DLD1 (cell line): Measurements from ENCODE around the gene PLAAT3.
"Not testable (repeated sequence)": the region's sequence is repeated elsewhere in the genome, so short reads cannot be mapped to it uniquely, and the experiment has no call there.

ENCODE experiments used
- in situ Hi-C: cut with HindIII; loops from 2 replicates; pipeline ENCODE4 v1.10.0; 2017; ENCODE audit warnings: low sequenced_read_pairs

The PLAAT3 gene

DNA sequence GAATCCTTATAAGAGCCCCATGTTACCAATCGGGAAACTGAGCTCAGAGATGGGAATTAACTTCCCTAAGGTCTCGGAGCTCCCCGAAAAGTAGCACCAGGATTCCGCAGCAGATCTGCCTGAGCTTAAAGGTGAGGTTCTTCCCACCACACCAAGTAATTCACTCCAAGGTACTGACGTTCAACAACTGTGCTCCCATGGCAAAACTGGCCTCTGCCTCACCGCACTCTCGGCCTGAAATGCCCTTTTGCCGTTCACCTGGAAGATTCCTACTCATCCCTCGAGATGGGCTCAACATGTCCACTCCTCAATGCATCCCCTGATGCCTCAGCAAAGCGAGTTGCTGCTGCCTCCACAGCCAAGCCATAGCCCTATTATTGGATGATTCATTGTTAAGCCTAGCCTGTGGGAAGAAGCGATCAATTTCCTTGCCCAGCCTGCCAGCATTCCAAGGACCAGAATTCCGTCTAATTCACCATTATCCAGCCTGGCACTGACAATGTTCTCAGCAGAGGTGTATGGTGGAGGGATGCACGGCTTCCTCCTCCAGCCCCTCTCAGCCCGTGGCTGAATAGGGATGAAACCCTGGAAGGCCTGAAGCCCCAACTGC lies 4.2 kb downstream of the PLAAT3 start:
- in situ Hi-C loops, result no loop called here

DNA sequence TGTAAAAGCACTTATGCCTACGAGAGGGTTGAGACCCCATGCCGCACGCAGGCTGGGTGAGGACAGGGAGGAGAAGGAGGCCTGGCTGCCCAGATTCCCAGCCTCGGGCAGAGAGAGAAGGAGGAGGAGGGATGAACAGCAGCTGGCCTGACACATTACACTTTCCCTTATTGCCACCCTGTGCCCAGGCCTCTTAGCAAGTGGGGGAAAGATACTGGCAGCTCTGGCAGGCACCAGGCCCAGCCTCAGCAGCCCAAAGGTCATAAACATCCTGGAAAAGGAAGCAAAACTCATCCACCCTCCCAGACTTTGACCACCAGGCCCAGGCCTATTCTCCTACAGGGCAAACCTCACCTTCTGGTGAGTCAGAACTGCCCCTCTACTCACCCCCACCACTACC lies 4.7 kb downstream of the PLAAT3 start:
- in situ Hi-C loops, result no loop called here

- in situ Hi-C loops, result no loop called here
Observed at GRCh38 chr11:63608353-63609345, 5.6 kb downstream of the PLAAT3 start.

GRCh38 chr11:63603180-63603518 lies 11.1 kb downstream of the PLAAT3 start:
- in situ Hi-C loops, result no loop called here

DNA sequence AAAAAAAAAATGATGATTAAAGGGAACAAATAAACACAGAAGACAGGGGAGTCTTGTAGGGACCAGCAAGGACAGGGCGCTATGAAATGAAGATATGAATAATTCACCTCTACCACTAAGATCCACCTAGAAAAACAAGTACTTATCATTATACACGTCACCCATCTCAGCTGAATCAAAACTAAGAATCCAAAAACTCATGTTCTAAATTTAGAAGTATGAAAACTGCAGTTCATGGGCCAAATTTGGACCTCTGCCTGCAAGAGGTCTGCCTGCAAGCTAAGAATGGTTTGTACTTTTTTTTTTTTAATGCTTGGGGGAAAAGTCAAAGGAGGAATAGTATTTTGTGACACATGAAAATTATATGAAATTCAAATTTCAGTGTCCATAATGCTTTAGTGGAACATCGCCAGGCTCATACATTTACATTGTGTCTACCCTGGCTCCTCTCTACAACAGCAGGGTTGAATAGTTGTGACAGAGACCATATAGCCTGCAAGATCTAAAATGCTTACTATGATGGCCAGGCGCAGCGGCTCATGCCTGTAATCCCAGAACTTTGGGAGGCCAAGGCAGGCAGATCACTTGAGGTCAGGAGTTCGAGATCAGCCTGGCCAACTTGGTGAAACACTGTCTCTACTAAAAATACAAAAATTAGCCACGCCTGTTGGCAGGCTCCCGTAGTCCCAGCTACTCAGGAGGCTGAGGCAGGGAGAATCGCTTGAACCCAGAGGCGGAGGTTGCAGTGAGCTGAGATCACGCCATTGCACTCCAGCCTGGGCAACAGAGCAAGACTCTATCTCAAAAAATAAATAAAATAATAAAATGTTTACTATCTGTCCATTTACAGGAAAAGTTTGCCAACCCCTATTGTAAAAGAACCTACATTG lies 11.7 kb downstream of the PLAAT3 start:
- in situ Hi-C loops, result not testable (repeated sequence)

- in situ Hi-C loops, result no loop called here
Observed at GRCh38 chr11:63599211-63600122, 14.8 kb downstream of the PLAAT3 start.

DNA sequence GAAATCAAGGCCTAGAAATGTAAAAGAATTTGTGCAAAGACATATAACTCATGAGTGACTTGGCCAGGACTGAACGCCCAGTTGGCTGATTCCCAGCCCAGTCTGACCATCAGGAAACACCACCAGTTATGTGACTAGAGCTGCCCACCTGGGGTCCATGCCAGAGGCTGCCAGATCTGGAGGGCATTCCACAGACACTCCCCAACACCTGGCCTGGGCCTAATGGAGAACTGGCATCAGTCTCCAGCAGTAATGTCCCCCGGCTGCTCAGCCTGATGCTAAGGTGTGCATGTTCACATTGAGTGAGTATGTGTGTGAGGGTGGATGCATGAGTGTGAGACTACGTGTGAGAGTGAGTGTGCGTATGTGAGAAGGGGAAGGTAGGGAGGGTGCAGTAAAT lies 15.7 kb downstream of the PLAAT3 start:
- in situ Hi-C loops, result no loop called here

GRCh38 chr11:63595296-63595695 lies 18.9 kb downstream of the PLAAT3 start:
- in situ Hi-C loops, result no loop called here

DNA sequence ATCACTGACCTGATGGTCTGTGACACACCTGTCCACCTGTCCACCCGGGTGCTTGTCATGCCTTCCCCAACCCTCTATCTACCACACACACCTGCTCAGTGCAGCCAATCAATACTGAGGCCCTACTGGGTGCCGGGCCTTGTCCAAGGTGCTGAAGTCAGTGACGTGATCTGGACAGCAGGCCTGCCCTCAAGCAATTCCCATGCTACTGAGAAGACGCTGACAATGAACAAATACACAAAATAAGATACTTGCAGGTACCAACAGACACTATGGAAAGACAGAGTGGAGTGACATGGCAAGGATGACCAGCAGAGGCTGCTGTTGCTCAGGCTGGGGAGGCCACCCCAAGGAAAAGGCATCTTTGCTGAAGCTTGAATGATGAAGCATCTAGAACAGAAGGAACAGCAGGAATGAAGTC lies 21.2 kb downstream of the PLAAT3 start:
- in situ Hi-C loops, result no loop called here

DNA sequence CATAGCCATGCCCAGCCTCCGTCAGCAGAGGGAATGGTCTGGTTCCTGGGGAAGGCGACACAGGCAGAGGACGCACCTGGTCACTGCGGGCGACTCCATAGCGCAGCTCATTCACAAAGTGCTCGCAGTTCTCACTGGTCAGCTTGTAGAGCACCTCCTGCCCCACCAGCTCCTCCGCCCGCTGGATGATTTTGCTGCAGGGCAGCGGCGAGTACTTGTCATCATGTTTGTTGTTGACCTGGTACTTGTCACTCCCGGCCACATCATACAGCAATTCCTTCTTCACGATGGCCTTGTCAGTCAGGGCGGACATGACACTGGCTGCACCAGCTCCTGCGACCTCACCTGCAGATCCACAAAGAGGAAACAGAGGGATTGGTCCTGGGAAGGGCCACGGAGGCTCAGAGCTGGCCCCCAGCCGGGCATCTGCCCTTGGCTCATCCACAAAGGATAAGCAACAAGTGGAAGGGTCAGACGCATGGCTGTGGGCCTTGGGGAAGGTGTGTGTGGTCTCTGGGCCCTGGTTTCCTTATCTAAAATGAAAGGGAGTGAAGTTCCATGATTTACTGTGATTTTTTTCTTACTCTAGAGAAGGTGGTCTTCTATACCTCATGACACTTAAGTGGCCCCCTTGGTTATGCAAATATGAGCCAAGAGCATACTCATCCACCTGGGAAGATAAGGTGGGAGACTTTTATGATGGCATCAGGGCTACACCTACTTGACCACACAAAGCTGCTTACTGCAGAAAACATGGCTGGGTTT lies 24.0 kb downstream of the PLAAT3 start:
- in situ Hi-C loops, result no loop called here

DNA sequence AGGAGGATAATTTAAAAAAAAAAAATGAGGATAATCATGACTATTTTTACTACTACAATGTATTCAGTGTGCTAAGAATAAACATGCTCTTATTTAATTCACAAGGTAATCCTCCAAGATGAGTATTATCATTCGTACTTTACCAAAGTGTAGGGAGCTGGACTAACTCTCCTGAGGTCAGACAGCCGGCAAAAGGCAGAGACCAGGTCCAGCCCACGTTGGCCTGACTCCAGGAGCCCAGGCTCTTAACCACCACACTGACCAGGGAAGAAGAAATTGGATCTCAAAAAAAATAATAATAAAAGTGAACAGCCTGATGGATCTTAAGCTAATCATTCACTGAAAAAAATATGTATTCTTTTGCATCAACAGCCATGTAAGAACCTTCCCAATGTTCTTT lies 25.2 kb downstream of the PLAAT3 start:
- in situ Hi-C loops, result no loop called here

- in situ Hi-C loops, result no loop called here
Observed at GRCh38 chr11:63586451-63587166, 27.6 kb downstream of the PLAAT3 start.

DNA sequence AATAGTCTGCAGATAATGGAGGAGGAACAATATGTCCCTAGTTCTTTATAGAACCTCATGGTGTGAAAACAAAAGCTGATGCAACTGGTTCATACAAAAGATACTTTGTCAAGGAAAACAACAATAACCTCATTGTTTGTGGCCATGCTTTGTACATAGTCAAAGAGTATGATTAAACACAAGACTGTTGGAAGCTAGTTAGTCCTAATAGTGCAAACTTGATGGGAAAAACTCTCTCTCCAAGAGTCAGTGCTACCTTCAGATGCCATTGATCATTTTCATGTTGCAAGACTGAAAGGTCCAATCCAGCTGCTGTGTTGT lies 30.9 kb downstream of the PLAAT3 start:
- in situ Hi-C loops, result no loop called here

- in situ Hi-C loops, result not testable (repeated sequence)
Observed at GRCh38 chr11:63581224-63581623, 33.0 kb downstream of the PLAAT3 start.

GRCh38 chr11:63578882-63579281 lies 35.4 kb downstream of the PLAAT3 start:
- in situ Hi-C loops, result not testable (repeated sequence)

DNA sequence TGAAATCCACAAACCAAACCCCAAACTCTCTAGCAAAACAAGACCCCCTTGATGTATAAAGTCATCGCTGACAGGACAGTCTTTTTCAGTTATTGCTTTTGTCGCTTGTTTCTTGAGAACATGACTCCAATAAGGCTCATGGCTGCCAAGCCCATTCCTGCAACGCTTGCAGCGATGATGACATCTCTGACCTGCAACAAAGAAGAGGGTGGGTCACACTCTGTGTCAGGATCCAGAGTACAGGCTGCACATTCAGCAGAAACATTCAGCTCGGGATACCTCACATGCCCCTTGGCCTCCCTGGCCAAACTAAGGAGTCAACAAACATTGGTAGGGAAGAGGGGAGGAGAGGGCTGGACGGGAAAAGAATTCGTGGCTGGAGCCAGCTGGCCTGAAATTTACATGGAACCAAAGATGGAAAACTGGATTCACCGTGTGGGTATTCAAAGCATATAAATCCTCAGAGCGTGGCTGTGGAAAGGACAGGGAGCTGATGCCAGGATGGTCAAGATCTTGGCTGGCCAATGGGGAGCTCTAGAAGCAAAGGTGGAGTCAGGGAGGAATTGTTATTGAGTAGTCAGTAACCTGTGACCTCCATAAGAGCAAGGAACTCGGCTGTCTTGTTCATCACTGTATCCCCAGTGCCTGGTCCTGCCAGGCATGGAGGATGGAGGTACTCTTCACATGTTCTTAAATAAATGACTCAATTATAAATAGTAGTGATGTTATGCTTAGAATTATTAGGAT lies 39.2 kb downstream of the PLAAT3 start:
- in situ Hi-C loops, result no loop called here

DNA sequence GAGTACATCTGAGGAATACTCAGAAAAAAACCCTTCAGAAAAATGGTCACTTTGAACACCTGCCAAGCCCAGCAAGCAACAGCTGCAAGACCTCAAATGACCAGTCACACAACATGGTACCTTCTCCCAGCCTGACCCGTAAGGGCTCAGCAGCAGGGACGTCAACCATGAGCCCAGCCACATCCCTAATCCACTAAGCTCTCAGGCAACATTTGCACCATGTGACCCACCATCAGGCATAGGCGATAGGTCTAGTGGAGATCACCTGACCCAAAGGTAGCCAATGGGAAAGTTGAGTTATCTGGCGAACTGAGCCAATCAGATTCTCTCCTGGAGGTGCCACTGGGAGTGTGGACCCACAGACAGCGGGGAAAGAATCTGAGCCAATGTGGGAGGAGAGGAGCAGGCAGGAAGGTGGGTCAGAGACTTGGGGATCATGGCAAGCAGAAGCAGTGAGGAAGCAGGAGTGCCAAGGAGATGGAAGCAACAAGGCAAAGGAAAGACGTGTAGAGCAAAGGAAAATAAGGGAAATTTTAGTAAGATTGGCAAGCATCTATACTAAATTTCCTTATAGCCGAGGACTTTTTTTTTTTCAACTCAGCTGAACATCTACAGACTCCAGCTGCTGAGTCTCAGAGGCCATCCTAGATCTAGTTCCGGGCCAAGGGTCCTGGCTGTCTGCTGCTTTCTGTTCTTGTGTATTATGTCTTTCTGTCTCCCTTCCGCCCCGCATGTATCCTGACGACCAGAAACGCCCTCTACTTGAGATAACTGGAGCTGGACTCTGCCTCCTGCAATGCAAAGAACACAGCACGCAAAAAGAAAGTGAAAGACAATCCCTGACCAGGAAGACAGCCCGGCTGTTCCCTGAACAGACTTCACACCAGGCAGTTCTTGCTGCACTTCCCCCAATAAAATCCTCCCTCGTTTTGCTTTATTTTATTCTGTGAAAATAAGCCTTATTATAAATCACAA lies 40.1 kb downstream of the PLAAT3 start:
- in situ Hi-C loops, result no loop called here
